GM12875 (cell line): ENCODE data around the gene TFF1.

Source experiments
- H3K4me3 ChIP-seq: one replicate; pipeline ENCODE4 v1.5.1; 2011; ENCODE audit warnings: low read depth, low read length, control low read depth
- TF ChIP-seq, protein P1 (sequence below): IDR thresholded peaks from 2 replicates; pipeline ENCODE4 v1.5.1; 2011; ENCODE audit warnings: low read depth, mild to moderate bottlenecking, control low read depth, inconsistent platforms, low read length, moderate library complexity, borderline replicate concordance; ENCODE audit not compliant: insufficient read depth

Gene TFF1

DNA sequence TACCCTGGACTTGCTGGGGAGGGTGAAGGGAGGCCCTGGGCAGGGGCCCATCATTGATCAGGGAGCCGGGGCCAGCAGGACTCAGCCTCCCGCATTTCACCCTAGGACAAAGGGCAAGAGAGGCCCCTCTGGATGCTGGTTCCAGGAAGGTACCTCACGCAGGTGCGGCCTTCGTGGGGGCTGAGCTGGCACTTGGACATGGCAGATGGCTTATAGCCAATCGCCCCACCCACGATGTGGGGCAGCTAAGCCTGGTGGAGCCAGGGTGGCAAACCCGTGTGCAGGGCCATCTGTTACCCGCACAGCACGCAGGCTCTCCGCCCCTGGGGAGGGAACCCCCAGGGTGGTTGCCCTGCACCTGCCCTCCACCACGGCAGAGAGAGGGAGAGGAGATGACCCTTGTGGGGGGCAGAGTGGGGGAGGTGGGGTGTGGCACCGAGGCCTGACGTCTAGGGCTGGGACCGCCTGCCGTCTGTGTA, 53.7 kb downstream of the TFF1 start:
- TF ChIP-seq, protein P1, sequence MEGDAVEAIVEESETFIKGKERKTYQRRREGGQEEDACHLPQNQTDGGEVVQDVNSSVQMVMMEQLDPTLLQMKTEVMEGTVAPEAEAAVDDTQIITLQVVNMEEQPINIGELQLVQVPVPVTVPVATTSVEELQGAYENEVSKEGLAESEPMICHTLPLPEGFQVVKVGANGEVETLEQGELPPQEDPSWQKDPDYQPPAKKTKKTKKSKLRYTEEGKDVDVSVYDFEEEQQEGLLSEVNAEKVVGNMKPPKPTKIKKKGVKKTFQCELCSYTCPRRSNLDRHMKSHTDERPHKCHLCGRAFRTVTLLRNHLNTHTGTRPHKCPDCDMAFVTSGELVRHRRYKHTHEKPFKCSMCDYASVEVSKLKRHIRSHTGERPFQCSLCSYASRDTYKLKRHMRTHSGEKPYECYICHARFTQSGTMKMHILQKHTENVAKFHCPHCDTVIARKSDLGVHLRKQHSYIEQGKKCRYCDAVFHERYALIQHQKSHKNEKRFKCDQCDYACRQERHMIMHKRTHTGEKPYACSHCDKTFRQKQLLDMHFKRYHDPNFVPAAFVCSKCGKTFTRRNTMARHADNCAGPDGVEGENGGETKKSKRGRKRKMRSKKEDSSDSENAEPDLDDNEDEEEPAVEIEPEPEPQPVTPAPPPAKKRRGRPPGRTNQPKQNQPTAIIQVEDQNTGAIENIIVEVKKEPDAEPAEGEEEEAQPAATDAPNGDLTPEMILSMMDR = no peak

More for the DNA sequence above, 53.7 kb downstream of the TFF1 start:
- no peak overlapping the region for H3K4me3 ChIP-seq
